HG03558 (cell line): ENCODE results near the gene CBX2.
"Not testable (repeated sequence)": the region's sequence is repeated elsewhere in the genome, so short reads cannot be mapped to it uniquely, and the experiment has no call there.

Experiments used
- ATAC-seq: cut with Tn5 transposase; IDR thresholded peaks from one replicate; pipeline ENCODE4 v1.9.1; 2021; ENCODE audit warnings: moderate number of reproducible peaks; ENCODE audit not compliant: unreplicated experiment; ENCODE audit errors: extremely low read depth

The CBX2 gene

DNA sequence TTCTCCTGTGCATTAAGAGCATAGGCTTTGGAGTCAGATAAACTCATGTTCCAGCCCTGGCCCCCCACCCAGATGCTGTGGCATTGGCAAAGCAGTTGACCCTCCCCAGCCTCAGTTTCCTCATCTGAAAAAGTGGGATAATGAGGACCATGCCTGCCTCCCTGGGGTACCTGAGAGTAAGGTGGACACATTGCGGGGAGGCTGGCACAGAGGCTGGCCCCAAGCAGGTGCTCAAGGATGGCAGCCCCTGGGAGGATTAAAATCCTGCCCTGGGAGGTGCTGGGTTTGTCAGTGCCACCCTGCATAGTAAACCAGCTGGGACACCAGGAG, 35.4 kb upstream of the CBX2 start:
- ATAC-seq, result no peak

DNA sequence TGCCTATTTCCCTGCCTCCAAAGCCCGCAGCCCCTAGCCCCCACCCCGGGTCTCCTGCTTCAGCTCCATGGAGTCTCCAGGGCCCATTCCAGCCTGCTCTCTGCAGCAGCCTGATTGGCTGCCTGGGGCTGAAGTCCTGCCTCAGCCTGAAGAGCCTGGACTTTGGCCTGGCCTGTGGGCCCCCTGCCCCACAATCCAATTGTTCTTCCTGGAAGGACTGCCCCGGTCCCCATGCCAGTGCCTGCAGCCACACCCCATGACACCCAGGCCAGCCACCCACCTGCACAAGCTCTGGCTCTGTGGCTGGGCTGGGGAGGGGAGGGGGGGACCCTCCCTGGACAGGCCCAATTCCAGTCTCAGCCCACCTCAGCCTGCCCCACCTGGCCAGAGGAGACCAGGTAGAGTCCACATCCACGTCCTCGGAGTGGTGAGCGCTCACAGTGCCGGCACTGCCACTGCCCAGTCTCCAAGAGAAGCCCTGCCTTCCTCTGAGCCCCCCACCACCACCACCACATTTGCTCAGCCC, 34.9 kb upstream of the CBX2 start:
- no peak for ATAC-seq

DNA sequence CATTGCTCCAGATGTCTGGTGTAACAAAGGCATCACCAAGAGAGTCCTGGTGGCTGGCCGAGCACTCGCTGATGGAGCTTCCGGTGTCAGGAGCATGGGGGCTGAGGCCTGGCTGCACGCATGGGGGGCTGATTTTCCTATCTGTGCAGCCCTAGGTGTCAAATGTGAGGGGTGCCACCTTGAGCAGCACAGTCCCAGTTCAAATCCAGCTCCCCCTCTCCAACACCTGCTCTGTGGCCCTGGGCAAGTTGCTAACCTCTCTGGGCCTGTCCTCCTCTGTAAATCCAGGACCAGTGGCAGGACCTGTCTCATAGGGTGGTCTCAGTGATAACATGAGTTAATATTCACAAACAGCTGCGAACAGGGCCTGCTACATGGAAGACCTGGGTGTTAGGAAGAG, 34.3 kb upstream of the CBX2 start:
- no peak for ATAC-seq

DNA sequence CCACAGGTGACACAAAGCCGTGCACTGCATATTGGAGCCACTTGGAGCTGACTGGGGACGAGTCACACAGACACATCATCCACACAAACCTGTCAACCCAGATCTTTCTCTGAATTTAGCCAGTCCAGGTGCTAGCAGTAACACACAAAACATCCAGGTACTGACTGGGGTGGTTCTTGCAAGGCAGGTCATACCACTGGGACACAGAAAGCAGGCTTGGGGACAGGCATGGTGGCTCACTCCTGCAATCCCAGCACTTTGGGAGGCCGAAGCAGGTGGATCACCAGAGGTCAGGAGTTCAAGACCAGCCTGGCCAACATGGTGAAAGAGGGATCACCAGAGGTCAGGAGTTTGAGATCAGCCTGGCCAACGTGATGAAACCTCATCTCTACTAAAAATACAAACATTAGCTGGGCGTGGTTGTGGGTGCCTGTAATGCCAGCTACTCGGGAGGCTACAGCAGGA, 32.3 kb upstream of the CBX2 start:
- no peak for ATAC-seq

DNA sequence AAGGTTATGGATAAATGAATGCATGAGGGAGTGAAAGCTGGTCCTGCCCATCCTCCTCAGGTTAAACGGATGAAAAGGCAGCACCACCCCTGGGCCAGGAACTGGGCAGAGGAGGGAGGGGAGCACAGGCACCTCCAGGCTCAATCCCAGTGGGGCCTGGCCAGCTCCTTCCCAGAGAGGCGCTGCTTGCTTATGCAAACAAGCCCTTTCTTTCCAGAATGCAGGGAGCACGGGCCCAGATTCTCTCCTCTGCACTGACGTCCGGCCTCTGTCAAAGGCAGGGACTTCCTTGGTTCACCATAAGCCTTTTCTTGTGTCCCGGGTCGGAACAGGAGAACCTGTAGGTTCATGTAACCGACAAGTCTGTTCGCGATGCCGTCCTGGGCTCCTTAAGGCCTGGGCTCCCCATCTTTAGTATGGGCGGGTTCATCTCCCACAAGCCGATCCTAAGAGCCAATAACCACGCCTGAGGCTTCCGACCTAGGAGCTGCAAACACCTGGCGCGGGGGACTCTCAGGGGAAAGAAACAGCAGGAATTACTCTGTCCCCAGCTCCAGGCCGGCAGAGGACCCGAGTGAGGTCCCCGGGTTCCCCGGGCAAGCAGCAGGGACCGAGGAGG, 30.9 kb upstream of the CBX2 start:
- no peak for ATAC-seq

DNA sequence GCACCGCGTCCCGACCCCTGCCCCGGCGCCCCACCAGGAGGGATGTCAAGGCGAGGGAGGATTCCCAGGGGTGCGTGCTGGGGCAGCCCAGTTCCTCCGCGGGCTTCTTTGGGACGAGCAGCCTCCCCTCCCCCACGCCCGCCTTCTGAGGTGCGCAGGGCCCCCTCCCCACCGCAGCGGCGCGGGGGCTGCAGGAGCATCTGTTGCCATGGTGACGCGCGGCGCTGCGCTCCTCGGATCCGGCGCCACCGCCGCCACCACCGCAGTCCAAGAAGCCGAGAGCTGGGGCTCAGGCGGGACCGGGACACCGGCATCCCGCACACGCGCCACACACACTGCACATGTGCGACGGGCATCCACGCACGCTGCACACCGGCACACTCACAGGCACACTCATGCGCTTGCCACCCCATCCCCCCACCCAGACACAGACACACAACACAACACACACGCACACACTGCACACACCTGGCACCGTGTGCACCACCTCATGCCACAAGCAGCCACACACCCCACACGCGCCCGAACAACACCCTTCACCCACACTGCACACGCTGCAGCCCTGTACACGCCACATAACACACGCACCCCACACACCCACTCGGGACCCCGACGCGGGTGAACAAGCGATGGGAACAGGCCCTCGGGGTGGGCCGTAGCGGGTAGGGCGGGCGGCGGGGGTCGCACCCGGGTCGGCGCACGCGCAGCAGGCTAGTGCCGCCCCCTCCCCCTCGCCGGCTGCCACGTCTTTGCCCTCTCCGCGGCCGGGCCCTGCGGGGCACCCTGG, 30.2 kb upstream of the CBX2 start:
- no peak for ATAC-seq

DNA sequence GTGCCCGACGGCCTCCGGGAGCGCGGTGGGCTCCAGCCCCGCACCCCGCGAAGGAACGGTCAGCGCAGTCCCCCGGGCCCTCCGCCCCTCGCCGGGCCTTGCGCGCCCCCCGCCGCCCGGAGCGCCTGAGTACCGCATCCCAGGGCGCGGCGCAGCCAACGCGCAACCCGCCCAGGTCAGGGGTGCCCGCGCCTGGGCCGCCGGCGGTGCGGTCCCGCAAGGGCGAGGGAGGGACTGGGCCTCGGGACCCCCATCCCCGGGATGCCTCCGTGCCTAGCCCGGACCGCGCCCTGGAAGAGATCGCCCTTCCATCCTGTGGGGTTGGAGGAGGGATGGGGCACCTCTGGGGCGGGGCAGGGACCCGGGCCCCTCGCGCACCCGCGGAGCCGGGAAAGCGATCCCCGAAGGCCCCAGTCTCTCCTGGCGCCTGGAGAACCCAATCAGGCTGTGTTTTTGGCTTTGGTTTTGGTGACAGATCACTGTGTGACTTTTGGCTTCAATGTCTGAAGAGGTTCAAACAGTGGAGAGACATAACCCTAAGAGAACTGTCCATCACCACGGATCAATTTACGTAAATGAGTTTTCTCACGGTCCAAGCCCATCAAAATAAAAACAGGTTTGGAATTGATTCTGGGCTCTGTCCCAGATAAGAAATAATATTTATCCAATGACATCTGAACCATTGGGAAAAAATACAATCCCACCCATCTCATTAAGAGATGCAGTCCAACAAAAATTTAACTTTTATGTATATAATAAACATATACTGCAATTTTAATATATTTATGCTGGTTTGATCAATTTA, 29.5 kb upstream of the CBX2 start:
- no peak for ATAC-seq

DNA sequence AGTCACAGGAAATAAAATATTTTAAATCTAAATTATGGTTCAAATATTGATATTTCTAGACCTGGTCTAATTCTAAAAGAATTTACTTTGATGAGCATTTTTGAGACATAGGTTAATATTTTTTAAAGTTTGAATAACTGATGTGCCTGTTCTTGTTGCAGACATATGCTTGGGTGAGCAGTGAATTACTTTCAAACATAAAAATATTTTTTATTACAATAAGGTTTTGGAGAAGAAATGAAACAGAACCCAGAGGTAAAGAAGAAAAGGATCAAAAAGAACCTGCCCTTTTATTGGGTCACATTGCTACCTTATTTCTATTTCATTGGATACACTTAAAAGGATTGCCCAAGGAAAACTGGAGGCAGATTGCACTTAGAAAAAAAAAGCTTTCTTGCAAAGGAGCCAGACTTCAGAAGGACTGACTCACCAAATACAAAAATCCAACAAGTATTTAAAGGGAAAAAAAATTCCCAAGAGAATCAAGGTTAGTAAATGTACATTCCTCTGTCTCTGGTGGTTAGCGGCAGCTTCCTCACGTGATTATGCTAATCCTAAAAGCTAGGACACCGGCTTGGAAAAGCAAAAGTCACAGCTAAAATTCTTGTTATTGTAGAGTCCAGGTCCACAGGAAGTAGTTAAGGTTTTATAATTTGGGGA, 28.7 kb upstream of the CBX2 start:
- ATAC-seq, result no peak

DNA sequence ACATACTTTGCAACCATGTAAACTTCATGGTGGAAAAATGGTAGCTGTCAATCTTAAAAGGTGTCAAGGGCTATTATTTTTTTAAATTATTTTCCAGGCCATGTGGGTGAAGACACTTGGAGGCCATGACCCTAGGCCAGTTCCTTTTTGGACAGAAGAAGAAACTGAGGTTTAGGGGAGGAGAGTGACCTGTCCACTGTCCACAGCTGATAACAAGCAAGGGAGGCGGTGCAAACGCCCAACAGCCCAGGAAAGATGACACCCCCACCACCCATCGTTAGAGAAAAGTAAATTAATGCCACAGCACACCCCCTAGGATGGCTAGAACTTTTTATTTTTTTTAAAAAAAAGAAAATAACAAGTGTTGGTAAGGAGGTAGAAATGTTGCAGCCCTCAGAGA, 28.0 kb upstream of the CBX2 start:
- ATAC-seq, result no peak

DNA sequence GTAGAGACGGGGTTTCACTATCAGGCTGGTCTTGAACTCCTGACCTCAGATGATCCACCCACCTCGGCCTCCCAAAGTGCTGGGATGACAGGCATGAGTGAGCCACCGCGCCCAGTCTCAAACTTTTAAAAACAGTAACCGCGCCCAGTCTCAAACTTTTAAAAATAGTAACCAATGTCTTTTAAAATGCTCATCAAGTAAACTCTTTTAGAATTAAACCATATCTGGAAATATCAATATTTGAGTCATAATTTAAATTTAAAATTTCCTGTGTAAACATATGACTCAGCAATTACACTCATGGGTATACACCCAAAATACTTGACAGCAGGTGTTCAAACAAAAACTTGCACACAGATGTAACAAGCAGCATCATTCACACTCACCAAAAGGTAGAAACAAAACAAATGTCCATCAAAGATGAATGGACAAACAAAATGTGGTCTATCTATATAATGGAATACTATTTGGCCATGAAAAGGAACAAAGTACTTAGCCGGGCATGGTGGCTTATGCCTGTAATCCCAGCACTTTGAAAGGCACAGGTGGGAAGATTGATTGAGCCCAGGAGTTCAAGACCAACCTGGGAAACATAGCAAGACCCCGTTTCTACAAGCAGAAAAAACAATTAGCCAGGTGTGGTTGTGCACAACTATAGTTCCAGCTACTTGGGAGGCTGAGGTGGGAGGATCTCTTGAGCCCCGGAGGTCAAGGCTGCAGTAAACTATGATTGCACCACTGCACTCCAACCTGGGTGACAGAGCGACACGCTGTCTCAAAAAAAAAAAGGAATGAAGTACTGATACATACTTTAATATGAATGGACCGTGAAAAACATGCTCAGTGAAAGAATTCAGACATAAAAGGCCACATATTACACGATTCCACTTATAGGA, 27.1 kb upstream of the CBX2 start:
- ATAC-seq, result no peak

DNA sequence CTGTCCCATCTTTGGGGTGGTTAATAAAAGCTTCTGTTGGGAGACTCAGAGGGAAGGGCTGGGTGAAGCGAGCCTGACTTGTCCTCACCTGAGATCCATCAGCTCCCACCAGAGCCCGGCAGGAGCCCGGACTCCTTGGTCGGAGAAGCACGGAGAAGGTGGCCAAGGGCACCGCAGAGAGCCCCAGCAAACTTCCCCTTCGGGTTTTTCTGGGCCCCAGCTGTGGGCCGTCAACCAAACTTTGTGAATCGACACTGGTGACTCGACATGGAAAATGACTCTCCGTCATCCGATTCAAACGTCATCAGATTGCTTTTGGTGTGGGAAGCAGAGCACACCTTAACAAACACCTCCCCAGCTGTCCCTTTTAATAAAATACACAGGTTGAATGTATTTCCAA, 25.8 kb upstream of the CBX2 start:
- ATAC-seq, result no peak

DNA sequence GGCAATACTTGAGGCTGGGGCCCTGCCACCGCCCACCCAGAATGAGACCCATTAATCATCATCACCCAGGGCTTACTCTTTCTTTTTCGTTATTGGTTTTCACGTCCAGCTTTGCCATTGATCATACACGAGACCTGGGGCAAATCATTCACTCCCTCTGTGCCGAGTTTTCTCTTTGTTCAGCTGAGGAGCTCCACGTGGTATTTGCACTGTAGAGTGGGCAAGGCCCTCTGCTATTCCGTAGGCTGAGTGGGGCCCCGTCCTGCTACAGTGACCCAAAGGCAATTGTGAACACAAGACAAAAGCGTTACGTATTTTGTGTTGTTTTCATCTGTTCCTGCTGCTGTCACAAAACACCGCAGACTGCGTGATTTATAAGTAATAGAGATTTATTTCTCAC, 23.6 kb upstream of the CBX2 start:
- ATAC-seq, result no peak

DNA sequence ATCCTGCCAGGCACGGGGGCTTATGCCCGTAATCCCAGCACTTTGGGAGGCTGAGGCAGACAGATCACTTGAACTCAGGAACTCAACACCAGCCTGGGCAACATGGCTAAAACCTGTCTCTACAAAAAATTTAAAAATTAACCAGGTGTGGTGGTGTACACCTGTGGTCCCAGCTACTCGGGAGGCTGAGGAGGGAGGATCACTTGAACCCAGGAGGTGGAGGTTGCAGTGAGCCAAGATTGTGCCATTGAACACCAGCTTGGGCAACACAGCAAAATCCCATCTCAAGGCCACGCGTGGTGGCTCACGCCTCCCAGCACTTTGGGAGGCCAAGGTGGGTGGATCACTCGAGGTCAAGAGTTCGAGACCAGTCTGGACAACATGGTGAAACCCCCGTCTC, 23.0 kb upstream of the CBX2 start:
- ATAC-seq, result not testable (repeated sequence)

DNA sequence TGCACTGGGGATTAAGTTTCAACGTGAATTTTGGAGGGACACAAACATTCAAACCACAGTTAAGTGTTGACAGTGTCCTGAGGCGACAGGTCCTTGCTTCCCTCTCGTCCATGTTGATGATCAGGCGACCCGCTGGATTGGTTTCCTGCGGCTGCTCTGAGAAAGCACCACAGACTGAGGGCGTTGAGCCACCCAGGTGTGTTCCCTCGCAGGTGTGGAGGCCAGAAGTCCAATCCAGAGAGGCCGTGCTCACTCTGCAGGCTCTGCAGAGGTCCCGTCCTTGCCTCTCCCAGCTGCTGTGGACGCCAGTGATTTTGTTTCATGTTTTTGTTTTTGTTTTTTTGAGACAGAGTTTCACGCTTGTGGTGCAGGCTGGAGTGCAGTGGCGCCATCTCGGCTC, 22.4 kb upstream of the CBX2 start:
- no peak for ATAC-seq

DNA sequence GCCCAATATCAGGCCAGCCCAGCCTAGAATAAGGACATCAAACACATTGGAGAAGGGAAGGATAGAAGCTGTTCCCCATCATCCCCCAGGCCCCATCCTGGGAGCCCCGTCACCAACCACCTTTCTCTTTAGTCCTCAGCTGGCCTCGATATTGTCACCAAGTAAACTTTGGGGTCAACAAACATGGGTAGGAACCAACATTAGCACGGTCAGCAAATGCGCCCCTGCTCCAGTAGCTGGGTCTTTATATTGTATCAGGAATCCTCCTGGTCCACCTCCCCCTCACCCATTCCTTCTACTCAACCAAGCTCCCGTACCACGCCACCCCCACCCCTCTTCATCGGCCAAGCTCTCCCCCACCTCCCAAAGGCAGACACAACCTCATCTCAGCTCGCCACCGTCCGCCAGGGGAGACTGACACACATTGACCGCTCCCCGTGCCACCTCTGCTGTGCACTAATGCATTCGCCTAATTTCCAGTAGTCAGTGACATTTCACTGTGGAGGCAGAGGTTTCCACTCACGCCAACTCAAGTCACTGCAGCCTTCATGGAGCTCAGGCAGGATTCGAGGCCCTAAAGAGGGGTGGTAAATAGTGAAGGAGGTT, 20.7 kb upstream of the CBX2 start:
- ATAC-seq, result no peak

DNA sequence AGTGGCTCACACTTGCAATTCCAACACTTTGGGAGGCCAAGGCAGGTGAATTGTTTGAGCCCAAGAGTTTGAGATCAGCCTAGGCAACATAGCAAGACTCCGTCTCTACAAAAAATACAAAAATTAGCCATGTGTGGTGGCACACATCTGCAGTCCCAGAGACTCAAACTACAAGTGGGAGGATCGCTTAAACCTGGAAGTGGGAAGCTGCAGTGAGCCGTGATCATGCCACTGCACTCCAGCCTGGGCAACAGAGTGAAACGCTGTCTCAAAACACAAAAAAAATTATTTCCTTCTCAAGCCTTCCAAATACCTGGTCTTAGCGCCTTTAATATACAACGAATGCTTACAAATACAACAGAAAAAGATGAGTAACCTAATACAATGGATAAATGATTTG, 19.7 kb upstream of the CBX2 start:
- ATAC-seq, result no peak

DNA sequence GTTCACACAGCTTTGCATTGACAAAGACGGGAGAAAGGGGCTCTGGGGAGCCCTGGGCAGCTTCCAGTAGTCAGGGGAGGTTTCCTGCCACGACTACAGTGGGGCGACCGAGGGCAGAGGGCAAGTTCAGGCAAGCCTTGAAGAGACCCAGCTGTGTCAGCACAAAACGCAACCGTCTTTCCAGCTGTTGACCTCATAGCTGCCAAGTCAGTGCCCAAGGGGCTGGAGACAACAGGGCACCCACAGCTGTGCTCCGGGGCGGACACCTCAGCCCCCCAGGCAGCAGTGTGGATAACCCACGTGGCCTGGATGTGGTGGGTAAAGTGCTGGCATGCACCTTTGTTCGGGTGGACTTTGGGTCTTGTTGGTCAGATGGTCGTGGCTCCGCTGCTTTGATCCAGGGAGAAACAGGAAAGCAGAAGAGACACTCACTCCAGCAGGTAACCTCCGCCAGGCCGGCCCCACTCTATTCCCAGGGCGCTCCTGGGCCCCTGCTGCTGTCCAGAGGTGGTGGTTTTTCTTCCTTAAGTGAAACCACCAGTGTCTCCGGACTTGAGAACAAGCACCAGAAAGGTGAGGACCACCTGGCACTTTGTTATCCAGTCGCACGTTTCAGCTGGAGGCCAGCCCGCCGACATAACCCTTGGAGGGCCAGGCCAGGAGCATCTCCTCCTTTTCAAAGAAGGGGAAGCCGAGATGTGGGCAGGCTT, 17.6 kb upstream of the CBX2 start:
- ATAC-seq, result no peak

DNA sequence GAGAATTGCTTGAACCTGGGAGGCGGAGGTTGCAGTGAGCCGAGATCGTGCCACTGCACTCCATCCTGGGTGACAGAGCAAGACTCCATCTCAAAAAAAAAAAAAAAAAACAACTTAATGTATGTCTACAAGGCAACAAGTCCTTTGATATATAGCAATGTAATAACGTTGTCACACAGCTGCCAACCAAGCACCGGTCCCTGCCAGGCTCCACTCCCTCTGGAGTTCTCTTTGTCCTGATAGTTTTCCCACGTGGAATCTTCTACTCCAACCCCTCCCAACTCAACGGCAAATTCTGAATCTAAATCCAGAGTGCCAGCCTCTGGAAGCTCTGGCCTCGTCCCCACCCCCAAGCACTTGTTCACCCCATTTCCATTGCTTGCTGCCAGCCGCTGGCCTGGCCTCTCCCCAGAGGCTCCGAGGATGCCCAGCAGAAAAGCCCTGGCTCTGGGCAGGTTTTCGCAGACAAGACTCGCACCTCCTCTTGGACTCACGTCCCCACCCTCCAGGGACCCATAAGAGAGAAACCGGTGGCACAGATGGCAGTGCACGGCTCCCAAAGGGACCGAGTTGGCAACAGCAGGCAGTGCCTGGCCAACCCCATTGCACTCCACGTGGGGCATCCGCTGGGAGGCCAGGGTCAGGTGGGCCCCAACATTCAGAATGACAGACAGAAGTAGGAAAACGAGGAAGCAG, 15.9 kb upstream of the CBX2 start:
- no peak for ATAC-seq
